Vagina (tissue), 2 donors: ENCODE data around the gene IL18BP. TPM values are rescaled to one million over a fixed set of nuclear protein-coding genes. Genes with fewer than 3 reads are reported as not detected.

ENCODE experiments used
- DNase-seq, 2 donors: peaks; one replicate each; pipeline ENCODE4 v3.0.0-alpha.2; 2017; ENCODE audit errors: extremely low spot score in 2 of 2
- H3K27ac ChIP-seq: fragments of 200-600 bp; sonication (generic); one replicate; pipeline ENCODE4 v1.5.1; 2019
- H3K27me3 ChIP-seq: fragments of 200-600 bp; sonication (generic); one replicate; pipeline ENCODE4 v1.5.1; 2019
- H3K36me3 ChIP-seq, 2 donors: fragments of 200-600 bp; sonication (generic); one replicate each; pipeline ENCODE4 v1.5.1; 2017 to 2019
- H3K4me1 ChIP-seq: fragments of 200-600 bp; sonication (generic); one replicate; pipeline ENCODE4 v1.5.1; 2019
- H3K4me3 ChIP-seq, 2 donors: fragments of 200-600 bp; sonication (generic); 1 replicate in 1 of 2; 2 replicates in 1 of 2; pipeline ENCODE4 v1.5.1; 2016 to 2019
- H3K9me3 ChIP-seq: fragments of 200-600 bp; sonication (generic); one replicate; pipeline ENCODE4 v1.5.1; 2019
- CTCF ChIP-seq, 3 experiments: fragments of 450-650 bp in 2 of 3; fragments of 200-600 bp in 1 of 3; sonication (generic) in 1 of 3; IDR thresholded peaks; one replicate each; pipeline ENCODE4 v1.5.1; 2017 to 2019; ENCODE audit warnings: antibody characterized with exemption in 3 of 3, mild to moderate bottlenecking in 2 of 3, moderate library complexity in 2 of 3
- POLR2A ChIP-seq, 2 donors: fragments of 450-650 bp; IDR thresholded peaks; one replicate each; pipeline ENCODE4 v1.6.1; 2017; ENCODE audit warnings: antibody characterized with exemption in 2 of 2, mild to moderate bottlenecking in 2 of 2, moderate library complexity in 2 of 2
- POLR2AphosphoS5 ChIP-seq, 2 donors: sonication (generic); formaldehyde crosslinking; IDR thresholded peaks; one replicate each; pipeline ENCODE4 v1.9.0; 2017; ENCODE audit warnings: antibody characterized with exemption in 2 of 2, mild to moderate bottlenecking in 2 of 2, low read depth in 1 of 2; ENCODE audit not compliant: insufficient read depth in 1 of 2
- intact Hi-C: fragments of 100-400 bp; cut with DNase I; formaldehyde crosslinking; loops from one replicate; pipeline ENCODE4 v1.15.1; 2023
- total RNA-seq: library from RNA; depleted of rRNA; stranded (reverse); fragments of >200 nt; gene quantifications from one replicate; pipeline ENCODE4 v1.2.3, GENCODE V29; 2016

Gene IL18BP
- total RNA-seq, 1 donor from 2014 or later: 2.7 TPM

DNA sequence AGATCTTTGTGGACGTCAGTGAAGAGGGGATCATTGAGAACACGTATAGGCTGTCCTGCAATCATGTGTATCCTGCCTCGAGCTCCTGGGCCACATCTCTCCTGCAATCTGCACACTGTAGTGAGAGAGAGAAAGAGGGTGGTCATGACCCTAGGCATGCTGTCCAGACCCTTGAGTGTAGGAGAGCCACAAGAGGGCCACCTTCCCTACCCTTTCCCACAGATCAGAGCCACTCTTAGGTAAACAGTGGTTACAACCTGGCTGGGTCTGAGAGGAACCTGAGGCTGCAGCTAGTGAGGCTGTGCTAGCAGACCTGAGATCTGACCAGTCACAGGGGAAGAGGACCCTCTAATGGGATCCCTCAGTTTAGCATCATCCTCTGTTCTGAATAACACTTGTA lies 3.9 kb upstream of the IL18BP start:
- Histone ChIP-seq H3K4me1 (peaks cover 13% of the 10 kb centered on the region), H3K4me3 (no peak overlapping the region), H3K36me3 (no peaks in the 10 kb centered on the region), H3K27ac (no peak overlapping the region), H3K27me3 (no peaks in the 10 kb centered on the region), H3K9me3 (no peaks in the 10 kb centered on the region)
- intact Hi-C loops: no loop called here
- TF ChIP-seq CTCF (IDR thresholded peaks at IDR 0.05): no peak
- no peak for TF ChIP-seq POLR2AphosphoS5 (IDR thresholded peaks at IDR 0.05; ENCODE audit: insufficient read depth in 1 of 2, low read depth in 1 of 2)
- no peak for TF ChIP-seq POLR2A (IDR thresholded peaks at IDR 0.05)
- DNase-seq: no peak

DNA sequence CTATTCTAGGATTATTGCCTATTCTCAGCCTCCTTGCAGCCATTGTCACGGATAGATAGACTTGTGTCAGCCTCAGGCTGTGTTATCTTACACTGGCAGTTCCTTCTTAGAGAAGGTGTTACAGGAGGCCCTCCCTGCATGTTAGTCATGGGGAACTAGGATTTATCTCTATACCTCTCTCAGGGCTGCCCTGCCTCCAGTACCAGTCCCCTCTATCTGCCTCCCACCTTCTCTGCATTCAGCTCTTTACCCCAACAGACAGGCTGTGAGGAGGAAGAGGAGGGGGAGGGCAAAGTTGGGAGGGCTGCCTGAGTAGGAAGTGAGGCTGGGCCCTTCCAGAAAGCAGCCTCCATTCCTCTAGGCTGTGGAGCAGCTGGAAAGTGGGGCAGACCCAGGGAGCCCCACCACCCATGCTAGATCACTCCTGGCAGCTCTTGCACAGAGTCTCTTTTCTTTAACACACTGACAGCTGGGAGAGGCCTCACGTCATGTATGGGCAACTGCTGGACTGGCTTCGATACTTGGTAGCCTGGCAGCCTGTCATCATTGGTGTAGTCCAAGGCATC lies 2.9 kb upstream of the IL18BP start:
- intact Hi-C loops: no loop called here
- Histone ChIP-seq H3K27me3 (no peaks in the 10 kb centered on the region), H3K9me3 (no peaks in the 10 kb centered on the region), H3K27ac (no peak overlapping the region), H3K4me3 (no peak overlapping the region), H3K36me3 (no peaks in the 10 kb centered on the region), H3K4me1 (peaks cover 22% of the 10 kb centered on the region)
- no peak for TF ChIP-seq POLR2AphosphoS5 (IDR thresholded peaks at IDR 0.05; ENCODE audit: insufficient read depth in 1 of 2, low read depth in 1 of 2)
- no peak for TF ChIP-seq CTCF (IDR thresholded peaks at IDR 0.05)
- no peak for TF ChIP-seq POLR2A (IDR thresholded peaks at IDR 0.05)
- peak in 1 of 2 donors; percentile 92 for DNase-seq

DNA sequence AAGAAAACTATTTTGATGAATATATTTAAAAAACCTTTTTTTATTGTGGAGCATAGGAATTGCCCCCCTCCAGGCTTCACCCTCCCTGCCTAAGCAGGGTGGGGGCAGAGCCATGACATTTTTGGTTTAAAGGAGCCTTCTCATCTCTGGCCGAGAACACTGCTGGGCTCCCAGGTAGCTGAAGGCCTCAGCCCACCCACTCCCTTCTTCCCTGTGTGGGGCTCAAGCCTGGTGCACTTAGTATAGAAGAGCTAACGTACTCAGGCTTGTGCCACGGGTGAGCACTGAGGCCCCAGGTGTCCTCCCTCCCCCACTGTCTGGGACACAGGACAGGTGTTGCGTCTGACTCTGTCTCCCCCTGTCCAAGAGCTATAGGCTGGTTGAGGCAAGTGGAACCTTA lies 2.2 kb upstream of the IL18BP start:
- no peaks in the 10 kb centered on the region for H3K27me3 ChIP-seq
- H3K27ac ChIP-seq: no peak overlapping the region
- H3K36me3 ChIP-seq: peaks cover 0 to 5% of the 10 kb centered on the region in 2 donors
- H3K9me3 ChIP-seq: no peaks in the 10 kb centered on the region
- DNase-seq: no peak
- TF ChIP-seq POLR2A (IDR thresholded peaks at IDR 0.05): no peak
- no peak for TF ChIP-seq CTCF (IDR thresholded peaks at IDR 0.05)
- intact Hi-C loops: no loop called here
- H3K4me1 ChIP-seq: peaks cover 22% of the 10 kb centered on the region
- no peak overlapping the region for H3K4me3 ChIP-seq

- H3K27ac ChIP-seq: no peak overlapping the region
- no peaks in the 10 kb centered on the region for H3K9me3 ChIP-seq
- no peak for TF ChIP-seq POLR2AphosphoS5 (IDR thresholded peaks at IDR 0.05; ENCODE audit: insufficient read depth in 1 of 2, low read depth in 1 of 2)
- TF ChIP-seq CTCF (IDR thresholded peaks at IDR 0.05): no peak
- no peaks in the 10 kb centered on the region for H3K27me3 ChIP-seq
- peaks cover 22% of the 10 kb centered on the region for H3K4me1 ChIP-seq
- peaks cover 0 to 9% of the 10 kb centered on the region in 2 donors for H3K36me3 ChIP-seq
- intact Hi-C loops: no loop called here
- no peak overlapping the region for H3K4me3 ChIP-seq
- no peak for DNase-seq
Measured at GRCh38 chr11:71996946-71997345, 1.8 kb upstream of the IL18BP start.

- TF ChIP-seq CTCF (IDR thresholded peaks at IDR 0.05): no peak
- TF ChIP-seq POLR2AphosphoS5 (IDR thresholded peaks at IDR 0.05; ENCODE audit: insufficient read depth in 1 of 2, low read depth in 1 of 2): no peak
- no peak for TF ChIP-seq POLR2A (IDR thresholded peaks at IDR 0.05)
- Histone ChIP-seq H3K4me1 (peaks cover 22% of the 10 kb centered on the region), H3K9me3 (no peaks in the 10 kb centered on the region)
Measured at GRCh38 chr11:71997594-71997993, 1.1 kb upstream of the IL18BP start.

More at GRCh38 chr11:71997594-71997993, 1.1 kb upstream of the IL18BP start:
- Histone ChIP-seq H3K27me3 (no peaks in the 10 kb centered on the region), H3K36me3 (peaks cover 0 to 14% of the 10 kb centered on the region in 2 donors), H3K27ac (no peak overlapping the region), H3K4me3 (no peak overlapping the region)
- no peak for DNase-seq
- intact Hi-C loops: no loop called here
